ENCODE results near the gene KIAA0513. TPM values are rescaled to one million over a fixed set of nuclear protein-coding genes. Genes with fewer than 3 reads are reported as not detected.

KIAA0513 gene
- total and polyA plus RNA-seq, 2 of the 13 experiments (the other 11 are each of a cell fraction or from before 2014, with no cell fraction given): 1.8 TPM

GRCh38 chr16:85136702-85137322, 109.2 kb downstream of the KIAA0513 start (continued):
- TF ChIP-seq ZNF672 (CRISPR knock-in tag; IDR thresholded peaks at IDR 0.05) (no peak), EED (CRISPR knock-in tag; IDR thresholded peaks at IDR 0.05) (peak; percentile 38), ARID5B (CRISPR knock-in tag; IDR thresholded peaks at IDR 0.05) (peak; percentile 12; the same call in 1 of the 2 replicates), DDIT3 (CRISPR knock-in tag; IDR thresholded peaks at IDR 0.05) (no peak), ZNF326 (CRISPR knock-in tag; IDR thresholded peaks at IDR 0.05; ENCODE audit: borderline replicate concordance) (no peak), RXRB (CRISPR knock-in tag; IDR thresholded peaks at IDR 0.05; ENCODE audit: borderline replicate concordance) (peak; percentile 56), RBFOX2 (IDR thresholded peaks at IDR 0.05; ENCODE audit: low read depth, low read length) (no peak), PHF5A (CRISPR knock-in tag; IDR thresholded peaks at IDR 0.05; ENCODE audit: low read depth, unreplicated experiment) (no peak), ZFAT (CRISPR knock-in tag; conservative IDR thresholded peaks at IDR 0.05) (no peak), ZNF562 (CRISPR knock-in tag; IDR thresholded peaks at IDR 0.05; ENCODE audit: borderline replicate concordance) (no peak), PCBP2 (optimal IDR thresholded peaks at IDR 0.05; ENCODE audit: low read depth, low read length, poor library complexity, severe bottlenecking) (no peak), ZNF720 (CRISPR knock-in tag; IDR thresholded peaks at IDR 0.05) (no peak; the same call in 1 of the 2 replicates), ZNF441 (CRISPR knock-in tag; IDR thresholded peaks at IDR 0.05; ENCODE audit: borderline replicate concordance) (peak; percentile 95), MIER3 (CRISPR knock-in tag; IDR thresholded peaks at IDR 0.05; ENCODE audit: borderline replicate concordance) (peak; percentile 55; the same call in 1 of the 2 replicates), MBD4 (IDR thresholded peaks at IDR 0.05; ENCODE audit: borderline replicate concordance, low read length) (no peak), NFRKB (IDR thresholded peaks at IDR 0.05) (no peak), ZBTB42 (CRISPR knock-in tag; IDR thresholded peaks at IDR 0.05) (no peak), SAP130 (CRISPR knock-in tag; IDR thresholded peaks at IDR 0.05; ENCODE audit: low read depth) (peak; percentile 72; the same call in 1 of the 2 replicates), ZNF589 (CRISPR knock-in tag; conservative IDR thresholded peaks at IDR 0.05) (peak; percentile 96; the same call in 1 of the 2 replicates), ZNF558 (CRISPR knock-in tag; IDR thresholded peaks at IDR 0.05; ENCODE audit: borderline replicate concordance) (peak; percentile 95), KLF11 (CRISPR knock-in tag; IDR thresholded peaks at IDR 0.05) (peak; percentile 46), ZSCAN29 (CRISPR knock-in tag; conservative IDR thresholded peaks at IDR 0.05) (peak; percentile 26; the same call in 1 of the 2 replicates), LBX2 (CRISPR knock-in tag; IDR thresholded peaks at IDR 0.05; ENCODE audit: borderline replicate concordance) (no peak), ZNF83 (CRISPR knock-in tag; IDR thresholded peaks at IDR 0.05; ENCODE audit: borderline replicate concordance) (no peak), ZNF260 (CRISPR knock-in tag; IDR thresholded peaks at IDR 0.05; ENCODE audit: borderline replicate concordance, low read depth) (no peak; the same call in 1 of the 2 replicates), SMYD3 (CRISPR knock-in tag; IDR thresholded peaks at IDR 0.05) (peak; percentile 97), HNF4A (CRISPR knock-in tag; IDR thresholded peaks at IDR 0.05) (peak; percentile 62), ZEB1 (IDR thresholded peaks at IDR 0.05; ENCODE audit: insufficient replicate concordance, low read depth) (peak; percentile 73), RAD51 (IDR thresholded peaks at IDR 0.05; ENCODE audit: borderline replicate concordance) (peak; percentile 86)

All from HepG2 (cell line).